Uterus (tissue), 2 donors: ENCODE results near the gene MARK2.

Experiments
- POLR2A ChIP-seq, 2 donors: fragments of 450-650 bp; IDR thresholded peaks; one replicate each; pipeline ENCODE4 v1.6.1; 2016; ENCODE audit warnings: antibody characterized with exemption in 2 of 2, mild to moderate bottlenecking in 1 of 2, moderate library complexity in 1 of 2
- TF ChIP-seq, protein P1 (sequence below), 4 experiments: fragments of 200-600 bp in 2 of 4; fragments of 450-650 bp in 2 of 4; sonication (generic) in 2 of 4; IDR thresholded peaks; one replicate each; pipeline ENCODE4 v1.5.1; 2016 to 2019; ENCODE audit warnings: antibody characterized with exemption in 4 of 4, mild to moderate bottlenecking in 2 of 4, moderate library complexity in 1 of 4

DNA sequence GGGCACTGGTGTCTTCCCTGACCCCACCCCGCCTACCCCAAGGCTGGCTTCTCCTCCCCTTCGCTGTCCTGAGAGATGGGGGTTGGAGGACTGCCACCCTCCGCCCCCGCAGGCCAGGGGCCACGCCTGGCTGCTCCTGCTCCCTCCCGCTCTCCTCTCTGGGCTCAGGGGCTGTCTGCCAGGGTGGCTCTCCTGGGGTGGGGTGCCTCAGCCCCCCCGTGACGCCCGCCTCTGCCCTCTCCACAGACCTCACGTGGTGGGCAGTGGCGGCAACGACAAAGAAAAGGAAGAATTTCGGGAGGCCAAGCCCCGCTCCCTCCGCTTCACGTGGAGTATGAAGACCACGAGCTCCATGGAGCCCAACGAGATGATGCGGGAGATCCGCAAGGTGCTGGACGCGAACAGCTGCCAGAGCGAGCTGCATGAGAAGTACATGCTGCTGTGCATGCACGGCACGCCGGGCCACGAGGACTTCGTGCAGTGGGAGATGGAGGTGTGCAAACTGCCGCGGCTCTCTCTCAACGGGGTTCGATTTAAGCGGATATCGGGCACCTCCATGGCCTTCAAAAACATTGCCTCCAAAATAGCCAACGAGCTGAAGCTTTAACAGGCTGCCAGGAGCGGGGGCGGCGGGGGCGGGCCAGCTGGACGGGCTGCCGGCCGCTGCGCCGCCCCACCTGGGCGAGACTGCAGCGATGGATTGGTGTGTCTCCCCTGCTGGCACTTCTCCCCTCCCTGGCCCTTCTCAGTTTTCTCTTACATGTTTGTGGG, 69.9 kb downstream of the MARK2 start:
- TF ChIP-seq, protein P1, sequence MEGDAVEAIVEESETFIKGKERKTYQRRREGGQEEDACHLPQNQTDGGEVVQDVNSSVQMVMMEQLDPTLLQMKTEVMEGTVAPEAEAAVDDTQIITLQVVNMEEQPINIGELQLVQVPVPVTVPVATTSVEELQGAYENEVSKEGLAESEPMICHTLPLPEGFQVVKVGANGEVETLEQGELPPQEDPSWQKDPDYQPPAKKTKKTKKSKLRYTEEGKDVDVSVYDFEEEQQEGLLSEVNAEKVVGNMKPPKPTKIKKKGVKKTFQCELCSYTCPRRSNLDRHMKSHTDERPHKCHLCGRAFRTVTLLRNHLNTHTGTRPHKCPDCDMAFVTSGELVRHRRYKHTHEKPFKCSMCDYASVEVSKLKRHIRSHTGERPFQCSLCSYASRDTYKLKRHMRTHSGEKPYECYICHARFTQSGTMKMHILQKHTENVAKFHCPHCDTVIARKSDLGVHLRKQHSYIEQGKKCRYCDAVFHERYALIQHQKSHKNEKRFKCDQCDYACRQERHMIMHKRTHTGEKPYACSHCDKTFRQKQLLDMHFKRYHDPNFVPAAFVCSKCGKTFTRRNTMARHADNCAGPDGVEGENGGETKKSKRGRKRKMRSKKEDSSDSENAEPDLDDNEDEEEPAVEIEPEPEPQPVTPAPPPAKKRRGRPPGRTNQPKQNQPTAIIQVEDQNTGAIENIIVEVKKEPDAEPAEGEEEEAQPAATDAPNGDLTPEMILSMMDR (IDR thresholded peaks at IDR 0.05), result no peak
- TF ChIP-seq POLR2A (IDR thresholded peaks at IDR 0.05), result no peak
